Caco-2 (cell line): ENCODE results near the gene MRTFA. TPM values are rescaled to one million over a fixed set of nuclear protein-coding genes. Genes with fewer than 3 reads are reported as not detected.

Experiments used
- BruUV-seq: library from RNA; stranded (reverse); fragments of 400-500 nt; replicated peaks from 2 replicates; lab custom pipeline; 2021; lab: Mats Ljungman, UMichigan
- CTCF ChIA-PET: fragments of 300-600 bp; sonication (Branson Sonifier 250); formaldehyde crosslinking; loops from one replicate; lab custom pipeline; 2022; ENCODE audit warnings: antibody characterized with exemption; lab: Charles Lee
- POLR2A ChIA-PET: fragments of 300-600 bp; sonication (Branson Sonifier 250); formaldehyde crosslinking; loops from one replicate; lab custom pipeline; 2022; ENCODE audit warnings: antibody characterized with exemption; lab: Charles Lee
- DNase-seq, 2 experiments: peaks; one replicate each; pipeline versions ENCODE4 v3.0.0 to v3.0.0-alpha.2; 2020 to 2022
- H3K27me3 ChIP-seq: replicated peaks from 2 replicates; pipeline ENCODE4 v1.6.0; 2011; ENCODE audit warnings: low read length; ENCODE audit not compliant: control insufficient read depth, insufficient read depth
- H3K36me3 ChIP-seq: 2 replicates; pipeline ENCODE4 v1.5.1; 2011; ENCODE audit warnings: low read length; ENCODE audit not compliant: control insufficient read depth, insufficient read depth
- H3K4me1 ChIP-seq: fragments of 250-450 bp; sonication (Bioruptor Pico); 2 replicates; pipeline ENCODE4 v1.5.1; 2020; ENCODE audit warnings: mild to moderate bottlenecking
- H3K4me3 ChIP-seq: 2 replicates; pipeline ENCODE4 v1.5.1; 2011; ENCODE audit warnings: low read depth, mild to moderate bottlenecking, control low read depth, low read length
- H3K9me3 ChIP-seq: fragments of 250-450 bp; sonication (Bioruptor Pico); 2 replicates; pipeline ENCODE4 v1.5.1; 2020; ENCODE audit warnings: mild to moderate bottlenecking, moderate library complexity
- H3K27ac Mint-ChIP-seq: one replicate; pipeline ENCODE4 v1.8.0; 2022; ENCODE audit warnings: mixed read lengths; ENCODE audit not compliant: unreplicated experiment
- H3K27me3 Mint-ChIP-seq: one replicate; pipeline ENCODE4 v1.8.0; 2022; ENCODE audit warnings: mixed read lengths; ENCODE audit not compliant: insufficient read depth, unreplicated experiment
- H3K36me3 Mint-ChIP-seq: one replicate; pipeline ENCODE4 v1.8.0; 2022; ENCODE audit warnings: mild to moderate bottlenecking, mixed read lengths; ENCODE audit not compliant: insufficient read depth, unreplicated experiment
- H3K4me1 Mint-ChIP-seq: one replicate; pipeline ENCODE4 v1.8.0; 2022; ENCODE audit warnings: low read depth, mixed read lengths; ENCODE audit not compliant: unreplicated experiment
- H3K4me3 Mint-ChIP-seq: one replicate; pipeline ENCODE4 v1.8.0; 2022; ENCODE audit warnings: mild to moderate bottlenecking, moderate library complexity, mixed read lengths; ENCODE audit not compliant: unreplicated experiment
- H3K9me3 Mint-ChIP-seq: one replicate; pipeline ENCODE4 v1.8.0; 2022; ENCODE audit warnings: mixed read lengths; ENCODE audit not compliant: unreplicated experiment
- CTCF ChIP-seq, 2 experiments: fragments of 200-600 bp in 1 of 2; IDR thresholded peaks; 1 replicate in 1 of 2; 2 replicates in 1 of 2; pipeline versions ENCODE4 v1.5.1 to v1.8.0; 2011 to 2022; ENCODE audit warnings: antibody characterized with exemption in 1 of 2, control low read depth in 1 of 2, inconsistent platforms in 1 of 2, low read depth in 1 of 2, low read length in 1 of 2, mild to moderate bottlenecking in 1 of 2, moderate library complexity in 1 of 2; ENCODE audit not compliant: insufficient read depth in 1 of 2, severe bottlenecking in 1 of 2, unreplicated experiment in 1 of 2
- intact Hi-C: fragments of 100-400 bp; cut with micrococcal nuclease; formaldehyde crosslinking; loops from one replicate; pipeline ENCODE4 v1.10.0; 2022; ENCODE audit not compliant: unreplicated experiment
- total RNA-seq: library from RNA; stranded (reverse); gene quantifications from 2 replicates; pipeline ENCODE4 v1.2.3, GENCODE V29; 2022

The MRTFA gene
- total RNA-seq, 1 experiment from 2014 or later = 38.7 TPM

DNA sequence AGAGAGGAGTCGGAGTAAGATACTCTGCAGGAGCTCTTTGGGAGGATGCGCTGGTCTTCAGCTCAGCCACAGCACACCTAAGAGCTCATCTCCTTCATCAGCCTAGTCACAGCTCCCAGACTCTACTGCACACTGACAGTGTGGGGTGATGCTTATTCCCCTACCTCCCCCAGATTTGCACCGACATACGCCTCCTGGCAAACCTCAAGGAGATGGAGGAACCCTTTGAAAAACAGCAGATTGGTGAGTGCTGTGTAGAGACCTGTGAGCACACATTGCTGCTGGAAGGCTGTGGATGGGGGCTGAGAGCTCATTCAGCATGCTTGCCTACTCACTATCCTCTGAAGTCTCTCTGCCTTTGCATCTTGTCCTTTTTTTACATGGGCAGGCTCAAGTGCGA is 275.4 kb downstream of the MRTFA start:
- Histone ChIP-seq H3K4me3 (no peak overlapping the region), H3K4me1 (no peaks in the 10 kb centered on the region), H3K9me3 (no peaks in the 10 kb centered on the region), H3K27me3 (no peaks in the 10 kb centered on the region), H3K36me3 (no peaks in the 10 kb centered on the region)
- Mint-ChIP-seq H3K27me3 (no peaks in the 10 kb centered on the region), H3K4me3 (no peak overlapping the region), H3K9me3 (no peaks in the 10 kb centered on the region), H3K36me3 (peaks cover 91% of the 10 kb centered on the region), H3K4me1 (no peaks in the 10 kb centered on the region), H3K27ac (no peak overlapping the region)
- POLR2A ChIA-PET = no interaction called here
- CTCF ChIA-PET = no interaction called here
- DNase-seq = no peak
- no peak for TF ChIP-seq CTCF (IDR thresholded peaks at IDR 0.05; ENCODE audit: insufficient read depth in 1 of 2, low read depth in 1 of 2, low read length in 1 of 2, severe bottlenecking in 1 of 2, unreplicated experiment in 1 of 2)
- no TSS peak for BruUV-seq
- intact Hi-C loops = no loop called here

Other genes starting within 250 kb of the MRTFA start
- not detected in 2 replicates for gene MCHR1, start 42.8 kb upstream of the MRTFA start, total RNA-seq
- gene SLC25A17, start 182.6 kb upstream of the MRTFA start, total RNA-seq = 23.1 and 23.5 TPM in 2 replicates
- 364 and 385 TPM in 2 replicates for gene ST13, start 219.9 kb upstream of the MRTFA start, total RNA-seq
- 32.4 and 35.4 TPM in 2 replicates for gene XPNPEP3, start 220.4 kb upstream of the MRTFA start, total RNA-seq
- not detected in 2 replicates for gene DNAJB7, start 225.4 kb upstream of the MRTFA start, total RNA-seq